Left renal cortex interstitium (tissue), 4 donors: Measurements from ENCODE around the gene TSPO2. TPM values are rescaled to one million over a fixed set of nuclear protein-coding genes. Genes with fewer than 3 reads are reported as not detected.
A peak's percentile ranks its signal among the peaks of the same experiment; 100 is the strongest.

Experiments
- DNase-seq, 4 donors: peaks; one replicate each; pipeline ENCODE4 v3.0.0-alpha.2; 2013; ENCODE audit warnings: low read depth in 4 of 4, low spot score in 2 of 4, missing footprints in 1 of 4
- polyA plus RNA-seq, 4 donors: library from polyadenylated mRNA; unstranded; fragments of 120-200 nt; gene quantifications; one replicate each; pipeline ENCODE4 v1.2.1, GENCODE V29; 2013; ENCODE audit not compliant: insufficient read length in 4 of 4

The TSPO2 gene
- polyA plus RNA-seq, 4 donors: 0.57 to 0.88 (median 0.72) TPM

DNA sequence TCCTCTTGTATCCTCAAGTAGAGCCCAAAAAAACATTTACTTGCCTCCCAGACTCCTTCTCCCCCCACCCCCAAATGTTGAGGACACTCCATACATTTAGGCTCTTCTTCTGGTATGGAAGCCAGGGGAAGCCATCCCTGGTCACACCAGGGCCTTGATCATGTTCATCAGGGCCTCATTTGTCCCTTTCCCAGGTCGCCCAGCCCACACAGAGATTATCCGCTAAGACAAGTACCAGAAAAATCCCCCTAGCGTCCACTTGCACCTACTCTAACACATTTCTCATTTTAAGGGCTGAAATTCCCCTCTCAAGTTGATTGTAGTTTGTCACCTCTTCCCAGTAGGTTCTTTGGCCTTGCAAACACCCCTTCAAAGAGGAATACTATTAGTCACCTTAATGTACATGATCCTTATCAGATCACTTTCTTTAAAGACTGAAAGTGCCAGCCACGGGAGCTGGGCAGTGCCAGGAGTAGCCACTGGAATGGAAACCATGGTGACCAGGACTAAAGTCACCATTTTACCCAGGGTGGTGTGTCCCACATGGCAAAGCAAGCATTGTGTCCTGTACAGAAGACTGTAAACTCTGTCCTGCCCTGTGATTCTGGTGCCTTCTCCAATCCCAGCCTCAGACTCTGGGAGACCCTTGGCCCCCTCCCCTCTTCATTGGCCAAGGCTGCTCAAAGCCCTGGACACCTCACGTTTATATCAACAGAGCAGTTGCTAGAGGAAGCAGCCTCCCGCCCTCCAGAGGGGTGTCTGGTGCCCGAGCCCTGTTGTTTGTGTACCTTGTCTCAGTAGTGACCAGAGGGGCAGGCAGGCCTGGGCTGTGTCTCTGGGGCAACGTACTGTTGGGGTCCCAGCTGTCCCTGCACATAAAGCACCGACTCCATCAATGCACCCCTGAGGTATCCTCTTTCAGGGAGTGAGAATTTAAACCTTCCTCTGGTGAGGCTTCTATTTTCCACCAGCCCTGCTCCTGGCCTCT, 5.8 kb downstream of the TSPO2 start:
- no peak for DNase-seq

DNA sequence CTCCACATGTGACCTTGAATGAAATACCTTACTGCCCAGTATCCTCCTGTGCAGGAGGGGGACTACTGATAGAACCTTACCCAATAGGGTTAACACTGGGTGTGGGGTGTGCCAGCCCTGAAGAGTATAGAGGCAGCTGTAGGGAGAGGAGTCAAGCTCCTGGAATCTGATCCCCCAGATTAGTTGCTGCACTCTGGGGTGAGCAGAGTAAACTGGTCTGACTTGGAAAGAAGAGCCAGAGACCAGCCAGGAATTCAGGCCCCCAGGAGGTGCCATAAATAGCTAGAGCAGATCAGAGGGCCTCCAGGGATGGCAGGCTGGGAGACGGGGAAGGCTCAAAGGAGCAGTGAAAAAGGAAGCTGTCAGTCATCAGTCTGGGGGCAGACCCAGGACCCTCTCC, 7.3 kb downstream of the TSPO2 start:
- DNase-seq: no peak

DNA sequence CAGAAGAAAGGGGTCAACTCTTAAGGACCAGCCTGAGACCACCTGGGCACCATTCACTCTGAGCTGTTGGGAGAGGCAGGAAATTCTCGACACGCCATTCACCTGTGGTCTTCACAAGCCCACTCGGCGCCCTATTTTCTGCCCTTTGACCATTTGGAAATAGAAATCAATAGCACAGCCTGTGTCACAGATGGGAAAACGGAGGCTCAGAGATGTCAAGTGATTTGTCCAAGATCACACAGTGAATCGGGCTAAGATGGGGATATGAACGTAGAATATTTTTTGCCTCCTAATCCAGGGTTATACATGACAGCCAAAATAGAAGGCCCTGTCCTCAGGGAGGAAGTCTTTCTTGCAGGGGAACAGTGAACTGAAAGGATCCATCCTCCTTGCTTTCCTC, 7.7 kb downstream of the TSPO2 start:
- no peak for DNase-seq

DNA sequence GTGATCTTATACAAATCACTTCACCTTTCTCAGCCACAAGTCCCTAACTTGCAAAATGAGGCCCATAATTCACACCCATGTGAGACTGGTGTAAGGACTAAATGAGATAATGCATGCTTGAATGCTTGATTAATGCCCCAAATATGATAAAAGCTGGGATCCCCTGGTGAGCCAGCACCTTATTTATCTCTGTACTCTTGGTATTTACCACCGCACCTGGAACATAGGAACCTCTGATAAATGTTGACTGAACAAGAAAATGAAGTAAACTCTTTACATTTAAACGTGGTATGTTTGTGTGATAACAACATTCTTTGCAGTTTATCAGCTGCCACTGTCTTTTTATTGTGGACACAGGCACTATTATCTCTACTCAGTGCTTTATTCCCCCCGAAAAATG, 8.3 kb downstream of the TSPO2 start:
- DNase-seq: no peak

DNA sequence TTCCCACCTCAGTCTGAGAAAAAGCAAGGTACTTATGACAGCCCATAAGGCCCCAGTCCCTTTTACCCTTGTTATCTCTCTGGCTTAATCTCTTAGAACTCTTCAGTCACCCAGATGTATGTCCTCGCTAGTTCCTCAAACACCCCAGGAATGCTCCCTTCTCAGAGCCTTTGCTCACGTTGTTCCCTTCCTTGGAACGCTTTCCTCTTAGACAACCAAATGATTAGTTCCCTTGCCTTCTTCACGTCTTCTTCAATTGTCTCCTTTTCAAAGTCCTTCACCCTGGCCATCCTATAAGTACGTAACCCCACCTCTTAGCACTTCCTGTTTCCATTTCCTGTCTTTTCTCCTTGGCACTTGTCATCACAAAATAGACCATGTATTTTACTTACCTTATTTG, 9.6 kb downstream of the TSPO2 start:
- DNase-seq: no peak

DNA sequence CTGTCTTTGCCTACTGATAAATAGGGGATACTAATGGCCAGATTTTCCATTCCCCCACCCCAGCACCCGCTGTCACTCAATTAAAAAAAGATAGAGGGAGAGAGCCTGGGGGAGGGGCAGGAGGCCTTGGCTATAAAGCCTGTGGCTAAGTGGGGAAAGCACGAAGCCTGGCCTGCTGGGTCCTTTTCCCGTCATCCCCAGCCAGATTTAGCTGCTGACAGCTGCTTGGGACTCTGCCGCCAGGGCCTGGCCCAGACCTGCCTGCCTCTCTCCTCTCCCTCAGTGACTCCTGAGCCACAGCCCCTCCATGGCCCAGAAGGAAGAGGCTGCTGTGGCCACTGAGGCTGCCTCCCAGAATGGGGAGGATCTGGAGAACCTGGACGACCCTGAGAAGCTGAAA, 10.8 kb downstream of the TSPO2 start, which contains the start of gene APOBEC2:
APOBEC2 (plus strand) TSS at position 162 of the 400 bp plus-strand sequence; CDS start at position 308, 146 bp downstream.
- DNase-seq: no peak

DNA sequence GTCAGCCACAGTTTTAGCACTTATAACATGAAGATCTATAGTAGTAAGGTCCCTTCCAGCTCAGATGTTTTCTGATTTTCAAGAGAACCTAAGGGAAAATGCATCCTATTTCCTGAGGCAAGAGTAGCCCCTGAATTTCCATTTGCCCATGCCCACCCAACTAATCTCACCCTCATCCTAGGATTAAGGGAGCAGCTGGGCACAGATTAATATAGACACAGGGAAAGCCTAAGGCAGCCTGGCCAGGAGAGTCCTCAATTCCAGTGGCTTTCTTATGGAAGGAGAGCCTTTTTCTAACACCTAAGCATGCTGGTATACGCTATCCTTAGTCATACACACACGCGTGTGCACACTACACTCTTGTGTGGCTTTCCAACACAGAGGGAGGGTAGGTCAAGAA, 12.2 kb downstream of the TSPO2 start:
- DNase-seq: no peak

DNA sequence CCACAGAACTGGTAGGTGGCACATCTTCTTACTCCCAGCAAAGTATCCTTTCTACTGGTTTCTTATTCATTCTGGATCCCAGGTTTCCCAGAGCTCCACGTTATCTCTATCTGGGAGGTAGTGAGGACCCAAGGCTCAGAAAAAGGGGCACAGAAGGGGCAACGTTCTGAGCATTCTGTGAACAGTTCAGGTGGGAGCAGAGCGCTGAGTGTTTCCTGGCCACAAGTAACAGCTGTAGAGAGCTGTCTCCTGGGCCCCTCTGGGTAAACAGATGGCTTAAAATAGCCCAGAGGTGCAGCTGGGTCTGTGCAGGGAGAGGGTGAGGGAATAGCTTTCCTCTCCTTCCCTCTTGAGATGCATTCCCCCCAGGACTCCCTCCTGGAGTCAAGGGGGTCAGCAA, 12.9 kb downstream of the TSPO2 start:
- no peak for DNase-seq

DNA sequence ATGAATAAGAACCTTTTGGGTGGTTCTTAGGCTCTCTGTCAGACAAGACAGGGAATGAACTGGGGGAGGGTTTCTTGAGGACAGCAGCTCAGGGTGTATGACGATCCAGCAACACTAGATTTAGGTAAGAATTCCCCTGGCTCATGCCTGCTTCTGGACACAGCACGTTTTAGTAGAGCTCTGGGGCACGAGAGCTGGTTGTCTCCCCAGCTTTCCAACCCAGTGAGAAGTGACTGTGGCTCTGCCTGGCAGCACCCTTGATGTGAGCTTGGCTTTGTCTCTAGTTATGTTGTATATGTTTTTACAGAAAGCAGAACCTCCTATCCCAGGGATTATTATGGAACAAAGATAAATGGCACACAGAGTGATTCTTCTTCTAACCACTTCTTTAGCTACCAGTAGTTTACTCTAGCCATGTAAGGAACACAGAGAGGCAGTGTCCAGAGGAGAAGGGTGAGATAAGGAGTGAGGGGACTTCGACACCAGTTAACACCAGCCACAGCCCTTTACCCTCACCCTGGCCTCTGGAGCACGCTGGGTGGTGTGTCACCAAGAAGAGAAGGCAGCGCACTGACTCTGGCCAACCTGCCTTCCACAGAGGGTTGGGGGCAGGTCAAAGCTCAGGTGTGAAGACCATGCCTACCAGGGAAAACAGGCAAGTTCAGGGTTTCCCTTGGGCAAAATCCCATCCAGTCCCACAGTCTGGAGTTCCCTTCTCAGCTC, 14.7 kb downstream of the TSPO2 start:
- DNase-seq: no peak

DNA sequence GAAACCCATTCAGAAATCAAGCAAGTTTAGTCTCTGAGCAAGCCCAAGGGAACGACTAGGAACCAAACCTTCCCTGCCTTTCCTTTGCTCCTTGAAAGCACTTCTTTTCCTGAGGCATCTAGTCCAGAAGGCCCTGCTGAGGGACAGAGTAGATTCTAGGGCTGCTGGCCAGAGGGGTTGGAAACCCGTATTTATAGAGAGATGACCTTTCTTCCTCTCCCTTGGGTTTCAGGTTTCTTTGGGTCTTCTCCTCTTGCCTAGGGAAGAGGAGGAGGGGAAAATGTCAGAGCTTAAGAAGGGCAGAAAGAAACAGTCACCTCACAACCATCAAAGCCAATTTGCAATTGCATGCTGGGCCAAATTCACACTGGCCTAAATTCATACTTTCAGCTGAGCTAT, 16.5 kb downstream of the TSPO2 start:
- no peak for DNase-seq

DNA sequence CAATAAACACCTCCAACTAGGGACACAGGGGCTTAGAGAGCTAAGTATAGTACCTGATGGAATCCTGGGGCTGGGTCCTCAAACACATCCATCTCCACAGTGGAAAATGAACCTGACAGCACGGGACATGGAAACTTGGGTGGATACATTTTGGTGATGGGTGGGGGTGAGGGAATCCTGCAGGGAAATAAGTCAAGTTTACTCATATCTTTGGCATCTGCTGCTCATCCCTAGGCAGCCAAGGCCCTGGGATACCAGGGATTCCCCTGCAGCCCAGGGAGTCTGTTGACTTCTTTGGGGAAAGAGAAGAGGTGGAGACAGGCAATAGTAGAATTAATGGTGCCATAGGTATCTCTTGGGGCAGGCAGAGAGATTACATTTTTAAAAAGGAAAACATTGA, 17.3 kb downstream of the TSPO2 start:
- no peak for DNase-seq

DNA sequence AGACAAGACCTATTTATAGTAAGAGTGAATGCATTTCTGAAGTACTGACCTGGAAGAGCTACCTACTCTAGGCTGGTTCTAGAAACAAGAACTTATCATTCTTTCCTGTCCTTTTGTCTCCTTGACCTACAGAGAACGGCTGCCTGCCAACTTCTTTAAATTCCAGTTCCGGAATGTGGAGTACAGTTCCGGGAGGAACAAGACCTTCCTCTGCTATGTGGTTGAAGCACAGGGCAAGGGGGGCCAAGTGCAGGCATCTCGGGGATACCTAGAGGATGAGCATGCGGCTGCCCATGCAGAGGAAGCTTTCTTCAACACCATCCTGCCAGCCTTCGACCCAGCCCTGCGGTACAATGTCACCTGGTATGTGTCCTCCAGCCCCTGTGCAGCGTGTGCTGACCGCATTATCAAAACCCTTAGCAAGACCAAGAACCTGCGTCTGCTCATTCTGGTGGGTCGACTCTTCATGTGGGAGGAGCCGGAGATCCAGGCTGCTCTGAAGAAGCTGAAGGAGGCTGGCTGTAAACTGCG, 19.0 kb downstream of the TSPO2 start:
- no peak for DNase-seq

DNA sequence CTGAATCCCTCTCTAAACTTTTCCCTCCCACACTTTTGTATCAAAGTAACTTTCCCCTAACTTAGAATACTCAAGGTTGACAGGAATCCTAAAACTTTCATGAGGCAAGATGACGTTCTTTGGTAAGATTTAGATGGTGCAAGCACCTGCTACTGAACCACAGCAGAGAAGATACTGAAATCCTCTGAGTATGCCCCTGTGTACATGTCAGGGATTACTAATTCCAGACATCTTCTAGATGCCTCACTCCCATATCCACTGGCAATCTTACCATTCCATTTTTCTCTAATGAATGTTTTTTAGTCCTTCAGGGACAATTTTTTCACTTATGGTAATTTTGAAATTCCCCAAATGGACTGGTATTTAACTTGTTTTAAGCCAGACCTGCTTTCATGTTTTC, 19.8 kb downstream of the TSPO2 start:
- DNase-seq: no peak

DNA sequence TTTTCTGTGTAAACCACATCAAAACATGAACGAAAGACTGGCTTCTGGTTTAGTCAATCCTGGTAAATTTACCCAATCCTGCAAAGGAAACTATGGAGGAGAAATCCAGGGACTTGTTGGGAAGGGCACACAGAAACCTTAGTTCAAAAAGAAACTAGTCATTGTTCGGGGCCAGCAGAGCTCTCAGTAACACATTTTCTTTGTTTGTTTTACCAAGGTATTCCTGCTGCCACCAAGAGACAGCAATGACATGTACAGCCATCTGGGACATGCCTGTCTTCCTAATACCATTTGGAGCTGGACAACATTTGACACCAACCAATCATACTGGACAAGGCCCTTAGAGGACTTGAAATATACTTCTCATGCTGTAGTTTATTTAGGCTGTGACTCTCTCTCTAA, 21.6 kb downstream of the TSPO2 start:
- DNase-seq: no peak

DNA sequence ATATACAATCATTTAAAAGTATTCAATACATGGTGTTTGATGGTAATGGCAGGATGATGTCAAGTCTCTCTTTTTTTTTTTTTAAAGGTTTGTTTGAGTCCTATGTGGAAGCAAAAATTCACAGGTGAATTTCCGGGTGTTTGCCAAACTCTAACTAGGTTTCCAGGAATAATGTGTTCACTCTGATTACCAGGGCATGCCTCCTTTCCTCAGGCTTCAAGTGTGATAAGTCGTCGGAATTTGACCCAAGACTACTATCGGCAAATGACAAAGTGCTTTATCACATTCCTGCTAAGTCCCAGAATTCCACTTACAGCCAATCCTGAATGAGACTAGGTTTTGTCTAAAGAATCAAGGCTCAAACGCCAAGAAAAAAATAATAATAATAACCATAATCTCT, 22.6 kb downstream of the TSPO2 start:
- DNase-seq: no peak

DNA sequence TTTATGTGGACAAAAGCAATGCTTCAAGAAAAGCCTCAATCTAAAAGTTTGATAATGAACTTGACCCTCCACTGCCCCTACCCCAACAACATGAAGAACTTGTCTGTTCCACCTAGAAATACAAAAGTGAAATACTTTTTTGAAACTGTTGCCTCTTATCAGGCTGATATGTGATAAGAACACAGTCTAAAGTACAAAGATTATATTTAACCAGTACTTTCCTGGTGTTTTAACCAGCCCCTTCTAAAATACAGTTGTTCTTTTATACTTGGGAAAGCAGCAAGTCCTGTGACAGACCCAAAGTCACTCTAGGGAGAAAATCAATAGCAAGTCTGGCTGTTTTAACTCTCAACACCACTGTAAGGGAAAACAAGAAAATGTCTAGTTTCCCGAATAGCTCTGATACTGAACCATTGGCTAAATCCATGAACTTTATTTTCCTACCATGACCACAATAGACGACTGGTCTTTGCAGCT, 23.3 kb downstream of the TSPO2 start:
- DNase-seq: no peak

DNA sequence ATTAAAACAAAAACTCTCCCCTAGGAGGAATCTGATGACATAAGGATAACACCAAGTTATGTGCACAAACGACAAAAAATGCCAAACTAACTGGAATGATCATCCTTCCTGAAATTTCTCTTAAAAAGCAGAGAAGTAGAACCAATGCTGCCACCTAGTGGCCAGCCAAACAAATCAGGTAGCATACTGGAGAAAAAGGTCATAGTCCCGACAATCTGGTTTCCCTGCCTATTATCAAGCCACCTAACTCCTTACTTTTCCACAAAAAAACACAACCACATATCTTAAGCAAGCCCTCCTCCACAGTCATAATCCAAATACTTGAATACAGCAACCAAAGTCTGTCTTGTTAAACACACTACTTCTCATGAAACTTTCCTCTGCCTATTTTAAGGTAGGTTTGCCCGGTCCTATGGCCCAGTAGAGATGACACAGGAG, 24.6 kb downstream of the TSPO2 start:
- DNase-seq: peak in 2 of 4 donors; percentile 62 to 77

DNA sequence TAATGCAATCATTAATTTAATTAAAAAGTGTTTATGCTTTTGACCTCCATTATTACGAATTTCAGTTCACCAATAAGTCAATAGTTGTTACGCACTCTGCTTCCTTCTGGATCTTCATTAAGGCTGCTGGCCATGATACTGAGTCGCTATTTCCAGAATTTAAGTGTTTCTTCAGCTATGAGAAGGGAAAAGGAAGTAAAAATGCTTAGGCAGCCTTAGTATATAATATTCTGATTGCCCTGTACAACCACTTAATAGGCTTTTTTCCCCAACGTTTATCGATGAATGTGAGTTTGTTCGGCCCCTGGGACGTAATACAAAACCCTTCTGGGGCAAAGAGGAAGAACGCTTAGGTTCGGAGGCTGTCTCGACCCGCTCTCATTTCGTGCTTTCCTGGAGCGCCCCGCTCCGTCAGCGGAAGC, 29.2 kb downstream of the TSPO2 start:
- DNase-seq: peak in 1 of 4 donors; percentile 85

DNA sequence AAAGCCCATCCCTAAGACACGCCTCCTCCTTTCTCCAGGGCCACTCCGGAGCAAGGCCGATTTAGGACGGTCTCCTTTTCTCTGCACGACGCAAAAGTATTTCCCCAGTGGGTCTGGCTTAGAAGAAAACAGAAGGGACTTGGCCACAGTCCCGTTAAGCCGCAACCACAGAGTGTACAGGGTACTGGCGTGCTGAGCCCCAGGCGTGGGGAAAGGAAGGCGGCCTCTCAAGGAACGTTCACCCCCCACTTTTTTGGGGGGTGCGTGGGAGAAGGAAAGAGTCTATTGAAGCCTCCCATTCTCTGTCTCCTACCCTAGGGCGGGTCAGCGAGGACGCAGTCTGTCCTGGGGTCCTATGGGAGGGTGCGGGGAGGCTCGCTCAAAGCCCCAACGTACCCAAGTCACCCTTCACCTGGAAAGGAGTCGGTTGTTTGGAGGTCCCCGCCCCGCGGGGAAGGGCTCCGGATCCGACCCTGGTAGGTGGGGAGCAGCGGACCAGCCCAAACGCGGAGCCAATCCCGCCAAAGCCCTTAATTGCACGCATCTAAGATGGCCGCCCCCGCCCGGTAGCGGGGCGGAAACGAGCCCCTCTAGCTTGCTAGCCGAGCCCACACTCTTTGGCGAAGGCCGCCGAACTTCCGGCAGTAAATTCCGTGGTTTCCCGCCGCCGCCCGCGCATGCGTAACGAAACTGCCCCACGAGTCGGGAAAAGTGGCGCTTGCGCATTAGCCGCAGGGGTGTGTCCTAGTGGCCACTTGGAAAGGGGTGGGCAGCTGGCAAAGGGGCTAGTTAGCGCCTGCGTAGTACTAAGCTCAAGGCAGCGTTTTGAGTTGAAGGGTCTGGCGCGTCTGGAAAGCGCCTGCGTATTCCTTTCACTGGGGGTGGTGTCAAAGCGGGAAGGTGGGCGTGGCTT, 29.9 kb downstream of the TSPO2 start, which contains the start of gene OARD1:
OARD1 (minus strand) TSS at position 434 of the 913 bp plus-strand sequence. CDS start 722 bp downstream, outside the sequence.
- DNase-seq: peak; percentile 98 to 100 (median 99)

DNA sequence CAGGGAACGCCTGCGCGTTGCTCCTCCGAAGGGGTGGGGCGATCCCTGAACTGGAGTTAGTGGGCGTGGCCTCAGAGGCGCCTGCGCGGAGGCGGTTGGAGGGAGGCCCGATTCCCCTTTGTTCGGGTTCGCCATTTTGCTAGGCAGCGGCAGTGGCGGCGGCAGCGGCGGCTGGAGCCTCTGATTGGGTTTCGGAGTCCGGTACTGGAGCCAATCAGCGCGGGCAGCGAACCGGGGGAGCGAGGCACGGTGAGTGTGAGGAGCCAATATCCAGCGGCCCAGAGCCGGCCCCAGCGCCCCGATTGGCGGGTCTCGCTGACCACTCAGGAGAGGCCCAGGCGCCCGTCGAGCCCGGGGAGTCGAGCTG, 30.6 kb downstream of the TSPO2 start, which contains the start of gene NFYA:
NFYA (plus strand) TSS at position 139 of the 367 bp plus-strand sequence. CDS start 6,116 bp downstream, outside the sequence.
- DNase-seq: no peak
